Stimulated activated CD4-positive, alpha-beta T cell treated with anti-CD3 and anti-CD28 coated beads, Interleukin-12 subunit alpha, Interleukin-12 subunit beta, amount 100 ng/mL, for 4 hours (primary cell): ENCODE measurements around the gene RNF41.
"Not testable (repeated sequence)": the region's sequence is repeated elsewhere in the genome, so short reads cannot be mapped to it uniquely, and the experiment has no call there.

Experiments
- DNase-seq: peaks from one replicate; pipeline ENCODE4 v3.0.0-alpha.2; 2020

RNF41 gene

DNA sequence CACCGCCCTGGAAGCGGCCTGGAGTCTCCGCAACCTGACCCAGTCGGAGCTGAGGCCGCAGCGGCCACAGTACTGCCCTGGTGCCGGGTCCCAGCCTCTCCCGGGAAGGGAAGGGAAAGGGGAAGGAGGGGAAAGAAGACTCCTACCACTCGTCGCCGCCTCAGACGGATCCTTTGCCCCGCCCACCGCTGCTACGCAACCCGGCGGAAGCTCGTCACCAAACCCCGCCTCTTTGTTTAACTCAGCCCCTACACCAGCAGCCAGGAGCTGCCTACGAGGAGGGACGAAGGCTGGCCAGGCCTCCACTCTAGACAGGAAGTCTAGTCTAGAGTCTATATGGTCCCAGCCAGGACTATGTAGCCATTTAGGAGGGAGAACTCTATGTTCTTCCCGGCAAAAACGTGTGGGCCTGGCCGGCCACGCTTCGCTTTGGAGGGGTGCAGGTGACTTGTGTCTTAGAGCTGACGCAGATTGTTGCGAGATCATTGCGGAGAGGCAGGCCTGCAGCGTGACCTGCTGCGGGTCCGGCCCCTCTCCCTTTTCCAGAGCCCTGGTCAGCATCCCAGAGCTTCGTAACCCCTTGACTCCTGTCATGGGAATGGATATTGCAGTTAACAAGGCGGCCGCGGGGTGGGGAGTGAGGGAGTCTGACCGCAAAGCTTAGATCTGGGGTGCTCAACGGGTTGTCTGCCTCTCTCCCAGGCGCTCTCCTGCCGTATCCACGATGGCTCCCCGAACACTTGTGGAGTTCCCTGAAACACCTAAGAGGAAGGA is at the start of gene RNF41:
RNF41 (minus strand) TSS at position 166 of the 774 bp plus-strand sequence. CDS start 7,875 bp downstream, outside the sequence.
- peak; percentile 88 for DNase-seq

GRCh38 chr12:56271031-56271430 is 49.3 kb upstream of the RNF41 start:
- no peak for DNase-seq

GRCh38 chr12:56267443-56268071 is 45.8 kb upstream of the RNF41 start:
- DNase-seq = no peak

DNA sequence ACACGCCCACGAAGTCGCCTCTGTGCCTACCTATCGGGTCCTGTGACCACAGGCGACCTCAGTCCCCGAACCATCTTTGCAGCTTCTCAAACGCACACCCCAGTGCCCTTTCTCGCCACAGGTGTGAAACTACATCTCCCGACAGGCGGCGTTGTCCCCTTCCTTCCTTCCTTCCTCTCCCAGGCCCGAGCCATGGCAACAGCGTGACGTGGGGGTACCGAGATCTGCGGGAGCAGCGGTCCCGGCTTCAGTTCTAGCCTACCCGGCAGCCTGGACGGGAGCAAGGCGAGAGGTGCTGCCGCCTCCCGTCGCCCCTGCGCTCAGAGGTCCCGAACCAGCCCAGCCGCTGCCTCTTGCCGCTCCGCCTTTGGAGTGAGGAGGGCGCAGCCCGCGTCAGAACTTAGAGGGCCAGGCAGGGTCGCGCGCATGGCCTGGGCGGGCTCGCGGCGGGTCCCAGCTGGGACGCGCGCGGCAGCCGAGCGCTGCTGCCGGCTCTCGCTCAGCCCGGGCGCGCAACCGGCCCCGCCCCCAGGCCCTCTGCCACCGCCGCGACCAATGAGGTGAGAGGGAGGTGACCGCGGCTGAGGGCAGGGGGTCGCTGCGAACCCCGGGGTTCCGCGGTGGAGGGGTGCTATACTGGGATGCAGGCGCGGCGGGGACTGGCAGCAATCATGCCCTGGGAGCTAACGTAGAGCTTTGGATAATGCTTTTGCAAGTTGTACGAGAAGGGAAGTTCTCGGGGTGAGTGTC is 45.1 kb upstream of the RNF41 start, which contains the start of gene COQ10A:
COQ10A (plus strand) TSS at position 250 of the 750 bp plus-strand sequence; CDS start at position 427, 177 bp downstream.
- DNase-seq = peak; percentile 77

- not testable (repeated sequence) for DNase-seq
These were observed 44.5 kb upstream of the RNF41 start for GRCh38 chr12:56266068-56266692.

- not testable (repeated sequence) for DNase-seq
These were observed 41.2 kb upstream of the RNF41 start for GRCh38 chr12:56262955-56263354.

DNA sequence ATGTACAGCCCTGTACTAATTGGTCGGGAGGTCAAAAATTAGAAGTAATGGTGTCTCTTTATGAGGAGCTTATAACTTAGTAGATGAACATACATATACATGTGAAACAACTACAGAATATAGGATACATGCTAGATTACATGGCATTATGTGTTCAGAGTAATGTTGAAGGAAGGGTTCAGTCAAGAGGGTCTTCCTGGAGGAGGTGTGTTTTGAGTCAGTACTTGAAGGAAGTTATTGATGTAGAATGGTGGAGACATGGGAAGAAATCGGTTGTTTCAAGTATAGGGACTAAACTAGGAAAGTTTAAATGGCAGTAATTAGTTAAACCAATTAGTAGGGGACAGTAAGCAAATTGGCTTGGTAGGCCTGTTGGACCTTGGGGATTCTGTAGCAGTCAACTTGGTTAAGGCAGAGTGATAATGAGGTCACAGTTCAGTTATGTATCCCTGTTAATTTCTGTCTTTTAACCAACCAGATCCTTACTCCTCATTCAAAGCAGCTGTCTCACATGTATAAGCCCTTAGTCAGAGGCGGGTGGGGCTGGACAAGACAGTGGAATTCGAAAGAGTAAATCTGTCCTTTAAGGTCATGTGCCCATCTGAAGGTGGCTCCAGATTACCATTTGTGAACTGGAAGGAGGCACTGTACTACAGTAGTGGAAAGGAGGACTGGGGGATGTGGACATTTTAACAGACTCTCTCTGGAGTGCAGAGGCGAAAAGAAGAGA is 39.9 kb upstream of the RNF41 start:
- no peak for DNase-seq

DNA sequence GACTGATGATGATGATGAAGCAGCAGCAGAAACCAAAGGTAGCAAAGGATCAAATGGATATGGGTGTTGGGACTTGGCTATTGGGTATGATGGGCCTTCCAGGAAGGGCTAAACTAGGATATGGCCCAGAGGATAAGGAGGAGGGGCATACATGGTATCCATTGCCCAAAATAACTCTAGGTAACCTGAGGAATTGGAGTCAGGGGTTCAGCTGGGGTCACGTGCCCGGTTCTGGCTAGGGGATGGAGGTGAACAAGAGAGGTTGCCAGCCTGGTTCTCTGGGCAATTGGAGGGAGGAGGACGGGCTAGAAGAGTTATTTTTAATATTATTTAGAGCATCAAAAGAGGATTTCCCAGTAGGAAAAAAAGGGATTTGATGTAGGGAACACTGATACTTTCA is 39.2 kb upstream of the RNF41 start:
- no peak for DNase-seq

GRCh38 chr12:56260380-56260779 is 38.7 kb upstream of the RNF41 start:
- no peak for DNase-seq

DNA sequence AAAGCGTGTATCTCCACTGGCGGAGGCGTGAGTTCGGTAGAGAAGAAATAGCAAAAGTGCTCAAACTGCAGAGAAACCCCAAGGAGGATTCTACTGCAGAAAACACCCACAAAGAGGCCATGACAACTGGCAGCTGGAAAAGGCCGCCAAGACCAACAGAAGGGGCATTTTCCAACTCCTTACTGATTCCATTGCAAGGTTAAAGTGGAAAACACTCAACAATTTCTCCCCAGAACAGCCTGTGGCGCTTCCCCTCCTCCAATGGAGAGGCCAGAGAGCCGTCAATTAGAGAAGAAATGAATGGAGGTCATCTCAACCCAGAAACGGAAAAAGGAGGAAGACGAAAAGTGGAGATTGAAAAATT is 37.1 kb upstream of the RNF41 start:
- DNase-seq = no peak

GRCh38 chr12:56258068-56258819 is 36.5 kb upstream of the RNF41 start, which contains the start of gene ANKRD52:
Gene ANKRD52 (minus strand): TSS chr12:56258384. CDS start chr12:56258269, 115 bp downstream.
- DNase-seq = peak; percentile 81

DNA sequence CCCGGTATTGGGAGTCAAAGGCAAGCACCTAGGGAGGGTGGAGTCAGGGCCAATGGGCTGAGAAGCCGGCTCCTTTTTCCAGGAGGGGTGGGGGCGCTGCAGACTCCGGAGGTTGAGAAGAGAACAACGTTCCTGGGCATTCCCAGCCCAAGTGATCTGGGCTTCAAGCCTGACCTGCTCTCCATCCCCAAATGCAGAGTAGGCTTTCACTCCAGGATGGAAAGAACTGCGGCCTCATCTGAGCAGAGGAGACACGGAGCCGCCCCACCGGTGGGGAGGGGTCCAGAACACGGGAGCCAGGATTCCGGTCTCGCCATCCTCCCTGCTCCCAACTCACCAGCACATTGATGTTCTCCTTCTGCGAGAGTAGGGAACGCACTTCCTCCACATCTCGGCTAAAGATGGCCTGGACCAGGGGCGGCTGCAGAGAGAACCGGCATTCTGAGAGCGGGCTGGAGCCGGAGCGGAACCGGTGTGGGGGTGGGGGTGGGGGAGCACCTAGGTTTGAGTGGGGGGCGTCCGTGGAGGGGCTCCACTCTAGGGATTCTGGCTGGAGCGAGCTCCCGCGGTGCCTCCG is 35.9 kb upstream of the RNF41 start:
- DNase-seq = no peak

GRCh38 chr12:56257071-56257470 is 35.3 kb upstream of the RNF41 start:
- DNase-seq = no peak

DNA sequence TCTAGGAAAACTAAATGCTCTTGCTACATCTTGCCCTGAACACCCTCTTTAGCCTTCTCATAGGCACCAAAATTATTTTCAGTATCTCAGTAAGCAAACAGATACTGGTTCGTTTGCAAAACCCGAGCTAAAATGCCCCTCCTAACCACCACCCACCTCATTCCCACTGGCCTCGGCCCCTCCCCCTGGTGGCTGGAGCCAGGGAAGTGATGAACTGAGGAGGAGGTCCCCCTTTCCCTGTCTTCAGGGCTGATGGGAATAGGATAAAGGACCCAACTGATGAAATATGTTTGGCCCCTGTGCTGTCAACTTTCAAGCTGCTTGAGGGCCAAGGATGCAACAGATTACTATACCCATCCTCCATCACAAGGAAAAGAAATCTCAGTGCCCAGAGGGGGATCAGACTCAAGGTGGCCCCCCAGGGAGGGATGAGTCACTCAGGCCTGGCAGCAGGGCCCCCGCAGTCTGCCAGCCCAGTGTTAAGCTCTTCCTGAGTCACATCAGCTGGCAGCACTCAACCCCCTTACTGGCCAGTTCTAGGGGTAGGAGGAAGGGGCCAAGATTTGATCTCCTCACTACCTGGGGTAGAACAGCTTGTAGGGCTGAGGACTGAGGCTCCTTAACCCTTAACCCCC is 34.7 kb upstream of the RNF41 start:
- no peak for DNase-seq

- no peak for DNase-seq
These were observed 33.9 kb upstream of the RNF41 start for GRCh38 chr12:56255671-56256070.

DNA sequence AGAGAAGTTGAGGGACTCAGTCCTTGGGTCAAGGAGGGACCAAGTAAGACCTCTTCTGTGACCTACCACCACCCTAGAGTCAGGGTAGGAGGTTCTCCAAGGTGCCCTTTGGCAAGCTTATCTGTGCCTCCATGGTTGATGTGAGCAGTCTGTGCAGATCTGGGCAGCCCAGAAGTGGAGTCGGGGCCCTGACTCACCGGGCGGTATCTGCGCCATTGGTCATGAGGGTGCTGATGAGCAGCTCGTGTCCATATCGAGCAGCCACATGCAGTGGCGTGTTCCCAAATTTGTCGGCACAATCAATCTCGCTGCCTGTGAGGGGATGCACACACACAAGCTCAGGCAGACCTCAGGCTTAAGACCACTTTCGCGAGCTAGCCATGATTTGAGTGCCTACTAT is 31.4 kb upstream of the RNF41 start:
- DNase-seq = no peak

DNA sequence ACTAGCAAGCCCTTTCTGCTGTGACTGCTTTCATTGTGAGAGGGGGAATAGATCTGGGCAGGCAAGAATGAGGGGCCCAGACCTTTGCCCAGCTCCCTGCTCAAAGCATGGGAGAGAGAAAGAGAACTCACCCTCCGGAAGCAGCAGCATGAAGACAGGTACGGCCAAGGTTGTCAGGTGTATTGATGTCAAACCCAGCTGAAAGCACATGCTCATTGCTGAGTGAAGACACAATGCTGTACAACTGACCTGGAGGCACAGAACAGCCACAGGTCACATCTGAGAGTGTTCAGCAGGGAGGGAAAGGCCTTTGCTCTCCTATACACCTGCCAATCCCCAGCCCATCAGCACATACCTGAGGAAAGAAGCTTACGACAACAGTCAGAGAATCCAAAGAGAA is 30.9 kb upstream of the RNF41 start:
- DNase-seq = no peak

- no peak for DNase-seq
These were observed 27.0 kb upstream of the RNF41 start for GRCh38 chr12:56248711-56249110.

DNA sequence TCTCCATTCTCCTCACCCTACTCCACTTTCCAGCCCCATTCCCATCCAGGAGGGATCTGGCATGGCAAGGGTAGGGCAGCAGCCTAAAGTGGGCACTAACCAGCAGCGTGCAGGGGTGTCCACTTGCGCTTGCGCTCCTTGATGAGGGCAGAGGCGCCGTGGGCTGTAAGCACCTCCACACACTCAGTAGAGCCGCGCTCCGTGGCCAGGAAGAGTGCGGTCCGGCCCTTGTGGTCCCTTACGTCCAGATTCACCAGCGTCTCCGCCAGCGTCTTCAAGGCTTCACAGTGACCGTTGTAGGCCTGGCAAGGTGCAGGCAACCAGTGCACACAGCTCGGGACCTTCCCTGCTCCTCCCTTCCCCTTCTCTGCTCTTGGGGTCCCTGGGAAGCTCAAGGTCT is 26.2 kb upstream of the RNF41 start:
- DNase-seq = no peak

- DNase-seq = no peak
These were observed 22.8 kb upstream of the RNF41 start for GRCh38 chr12:56244494-56244893.

- DNase-seq = no peak
These were observed 22.0 kb upstream of the RNF41 start for GRCh38 chr12:56243731-56244181.
